H1 (cell line): ENCODE results near the gene TWIST2. TPM values are rescaled to one million over a fixed set of nuclear protein-coding genes. Genes with fewer than 3 reads are reported as not detected.

Experiments used
- CTCF ChIA-PET: fragments of 300-600 bp; sonication (Branson Sonifier 250); formaldehyde crosslinking; loops from one replicate; lab custom pipeline; 2021; ENCODE audit not compliant: partially characterized antibody; lab: Charles Lee
- POLR2A ChIA-PET: fragments of 300-600 bp; sonication (Branson Sonifier 250); formaldehyde crosslinking; loops from one replicate; lab custom pipeline; 2021; ENCODE audit warnings: inconsistent platforms; ENCODE audit not compliant: partially characterized antibody; lab: Charles Lee
- DNase-seq, 2 experiments: peaks; one replicate each; pipeline versions ENCODE4 v3.0.0 to v3.0.0-alpha.2; 2010 to 2022; ENCODE audit warnings: low spot score in 2 of 2, low read depth in 1 of 2, mixed read lengths in 1 of 2
- FAIRE-seq: peaks from 2 replicates; lab custom pipeline; 2011; peaks lifted over from hg19 to GRCh38; lab: Jason Lieb, UNC
- H2AFZ ChIP-seq: 2 replicates; pipeline ENCODE4 v1.8.1; 2012; ENCODE audit warnings: low read length, inconsistent platforms
- H2AK5ac ChIP-seq: 2 replicates; pipeline ENCODE4 v1.6.1; 2013; ENCODE audit warnings: low read depth, low read length
- H2BK120ac ChIP-seq: replicated peaks from 2 replicates; pipeline ENCODE3; 2013; ENCODE audit warnings: low read depth, low read length, inconsistent platforms
- H2BK12ac ChIP-seq: 2 replicates; pipeline ENCODE4 v1.6.1; 2013; ENCODE audit warnings: low read depth, low read length
- H2BK15ac ChIP-seq: 2 replicates; pipeline ENCODE4 v1.6.1; 2013; ENCODE audit warnings: low read length
- H2BK20ac ChIP-seq: 2 replicates; pipeline ENCODE4 v1.6.1; 2013; ENCODE audit warnings: low read length
- H2BK5ac ChIP-seq: 2 replicates; pipeline ENCODE4 v1.6.1; 2013; ENCODE audit warnings: low read depth, low read length
- H3K14ac ChIP-seq: 2 replicates; pipeline ENCODE4 v1.6.1; 2013; ENCODE audit warnings: inconsistent platforms; ENCODE audit not compliant: insufficient read length
- H3K18ac ChIP-seq: 2 replicates; pipeline ENCODE4 v1.6.1; 2013; ENCODE audit warnings: low read length; ENCODE audit errors: extremely low read depth
- H3K23ac ChIP-seq: 2 replicates; pipeline ENCODE4 v1.6.1; 2013; ENCODE audit warnings: inconsistent platforms; ENCODE audit not compliant: insufficient read length
- H3K23me2 ChIP-seq: 2 replicates; pipeline ENCODE4 v1.6.1; 2013; ENCODE audit warnings: low read depth, low read length
- H3K27ac ChIP-seq: 2 replicates; pipeline ENCODE4 v1.6.1; 2011; ENCODE audit warnings: low read depth, low read length, inconsistent platforms
- H3K27me3 ChIP-seq, 4 experiments: replicated peaks in 1 of 4; 1 replicate in 1 of 4; 2 replicates in 3 of 4; pipeline versions ENCODE4 v1.6.1 to v1.8.1; 2011 to 2013; ENCODE audit warnings: low read length in 3 of 4, mild to moderate bottlenecking in 3 of 4, inconsistent platforms in 2 of 4, mixed read lengths in 2 of 4, moderate library complexity in 1 of 4; ENCODE audit not compliant: control insufficient read depth in 3 of 4, insufficient read depth in 3 of 4; ENCODE audit errors: extremely low read depth in 1 of 4
- H3K36me3 ChIP-seq, 4 experiments: 2 replicates each; pipeline versions ENCODE4 v1.6.1 to v1.8.1; 2011 to 2013; ENCODE audit warnings: mild to moderate bottlenecking in 4 of 4, low read length in 3 of 4, moderate library complexity in 2 of 4, control low read depth in 1 of 4, inconsistent platforms in 1 of 4; ENCODE audit not compliant: insufficient read depth in 4 of 4, control insufficient read depth in 2 of 4
- H3K4ac ChIP-seq: replicated peaks from 2 replicates; pipeline ENCODE3; 2013; ENCODE audit warnings: low read length, low read depth, mixed read lengths, inconsistent platforms; ENCODE audit not compliant: insufficient read length
- H3K4me1 ChIP-seq, 4 experiments: replicated peaks in 1 of 4; 1 replicate in 1 of 4; 2 replicates in 3 of 4; pipeline versions ENCODE4 v1.6.1 to v1.8.1; 2011 to 2013; ENCODE audit warnings: low read length in 3 of 4, inconsistent platforms in 2 of 4, mixed read lengths in 1 of 4; ENCODE audit not compliant: insufficient read depth in 4 of 4, control insufficient read depth in 3 of 4
- H3K4me2 ChIP-seq, 2 experiments: 2 replicates each; pipeline versions ENCODE4 v1.6.1 to v1.8.1; 2011 to 2013; ENCODE audit warnings: low read depth in 2 of 2, low read length in 2 of 2, control low read depth in 1 of 2, inconsistent platforms in 1 of 2, mild to moderate bottlenecking in 1 of 2; ENCODE audit not compliant: insufficient read depth in 1 of 2
- H3K4me3 ChIP-seq, 4 experiments: fragments of 200-600, 300-600 bp in 1 of 4; sonication (generic), shearing (Covaris generic), sonication (Bioruptor Twin) in 1 of 4; 2 replicates each; pipeline versions ENCODE4 v1.5.1 to v1.8.1; 2011 to 2016; ENCODE audit warnings: low read length in 4 of 4, low read depth in 3 of 4, control low read depth in 2 of 4, inconsistent platforms in 2 of 4, mild to moderate bottlenecking in 2 of 4, mixed read lengths in 1 of 4, moderate library complexity in 1 of 4; ENCODE audit not compliant: insufficient read depth in 2 of 4; ENCODE audit errors: extremely low read depth in 1 of 4
- H3K56ac ChIP-seq: replicated peaks from 2 replicates; pipeline ENCODE3; 2013; ENCODE audit warnings: low read depth, mild to moderate bottlenecking, mixed read lengths, low read length, inconsistent platforms; ENCODE audit not compliant: insufficient read length
- H3K79me1 ChIP-seq: 2 replicates; pipeline ENCODE4 v1.6.1; 2013; ENCODE audit warnings: low read depth, low read length, control low read depth
- H3K79me2 ChIP-seq, 2 experiments: 2 replicates each; pipeline versions ENCODE4 v1.6.1 to v1.8.1; 2012 to 2013; ENCODE audit warnings: low read length in 2 of 2, mild to moderate bottlenecking in 2 of 2, inconsistent platforms in 1 of 2; ENCODE audit not compliant: insufficient read depth in 2 of 2, control insufficient read depth in 1 of 2
- H3K9ac ChIP-seq, 4 experiments: replicated peaks in 1 of 4; 1 replicate in 1 of 4; 2 replicates in 3 of 4; pipeline versions ENCODE4 v1.6.1 to v1.8.1; 2011 to 2013; ENCODE audit warnings: low read depth in 3 of 4, low read length in 3 of 4, control low read depth in 2 of 4, mild to moderate bottlenecking in 2 of 4, moderate library complexity in 2 of 4, inconsistent platforms in 1 of 4; ENCODE audit errors: extremely low read depth in 1 of 4
- H3K9me3 ChIP-seq, 2 experiments: 2 replicates each; pipeline versions ENCODE4 v1.6.1 to v1.8.1; 2012 to 2013; ENCODE audit warnings: mild to moderate bottlenecking in 2 of 2, moderate library complexity in 2 of 2, control low read depth in 1 of 2, inconsistent platforms in 1 of 2, low read depth in 1 of 2, low read length in 1 of 2, mixed read lengths in 1 of 2; ENCODE audit not compliant: insufficient read depth in 2 of 2
- H4K20me1 ChIP-seq, 2 experiments: replicated peaks in 1 of 2; 2 replicates each; pipeline versions ENCODE3 to v1.8.1; 2011 to 2013; ENCODE audit warnings: inconsistent platforms in 2 of 2, low read length in 2 of 2, mild to moderate bottlenecking in 1 of 2; ENCODE audit not compliant: insufficient read depth in 2 of 2, control insufficient read depth in 1 of 2
- H4K5ac ChIP-seq: 2 replicates; pipeline ENCODE4 v1.6.1; 2013; ENCODE audit warnings: low read length, low read depth, mixed read lengths, inconsistent platforms; ENCODE audit not compliant: insufficient read length
- H4K8ac ChIP-seq: 2 replicates; pipeline ENCODE4 v1.8.0; 2013; ENCODE audit warnings: mild to moderate bottlenecking, moderate library complexity, low read length, inconsistent platforms; ENCODE audit not compliant: insufficient read depth; ENCODE audit errors: extremely low read depth
- H4K91ac ChIP-seq: replicated peaks from 2 replicates; pipeline ENCODE3; 2013; ENCODE audit warnings: low read length, mixed read lengths, inconsistent platforms; ENCODE audit not compliant: insufficient read length
- ATF3 ChIP-seq: IDR thresholded peaks from 2 replicates; pipeline ENCODE4 v1.6.1; 2011; ENCODE audit warnings: low read depth, mild to moderate bottlenecking, low read length; ENCODE audit not compliant: insufficient read depth
- BACH1 ChIP-seq: IDR thresholded peaks from 2 replicates; pipeline ENCODE4 v1.6.1; 2012; ENCODE audit warnings: low read length, improper control_type of control experiment
- BRCA1 ChIP-seq: IDR thresholded peaks from 2 replicates; pipeline ENCODE4 v1.6.1; 2012; ENCODE audit warnings: low read depth, low read length, improper control_type of control experiment
- CBX8 ChIP-seq: fragments of 300-800, 300-1000 bp; sonication (generic); IDR thresholded peaks from 2 replicates; pipeline ENCODE4 v1.7.1; 2016; ENCODE audit warnings: low read depth, low read length, borderline replicate concordance
- GABPA ChIP-seq: IDR thresholded peaks from 2 replicates; pipeline ENCODE4 v1.6.1; 2011; ENCODE audit warnings: mild to moderate bottlenecking, low read length, moderate library complexity, borderline replicate concordance; ENCODE audit not compliant: insufficient read depth
- JUND ChIP-seq: IDR thresholded peaks from 2 replicates; pipeline ENCODE4 v1.6.1; 2011; ENCODE audit warnings: mild to moderate bottlenecking, improper control_type of control experiment, low read length
- MAFK ChIP-seq: IDR thresholded peaks from 2 replicates; pipeline ENCODE4 v1.6.1; 2012; ENCODE audit warnings: low read depth, mild to moderate bottlenecking, improper control_type of control experiment, low read length
- RFX5 ChIP-seq: IDR thresholded peaks from 2 replicates; pipeline ENCODE4 v1.6.1; 2011; ENCODE audit warnings: low read depth, low read length, improper control_type of control experiment, borderline replicate concordance
- SAP30 ChIP-seq: fragments of 300-600 bp; sonication (generic); IDR thresholded peaks from 2 replicates; pipeline ENCODE4 v1.7.1; 2012; ENCODE audit warnings: low read length, moderate library complexity, mild to moderate bottlenecking, inconsistent platforms; ENCODE audit not compliant: insufficient read depth, insufficient replicate concordance
- SUZ12 ChIP-seq: fragments of 200-600 bp; sonication (generic); IDR thresholded peaks from 2 replicates; pipeline ENCODE4 v1.6.1; 2012; ENCODE audit warnings: mild to moderate bottlenecking, inconsistent platforms, low read length, moderate library complexity, mixed read lengths
- TAF7 ChIP-seq: optimal IDR thresholded peaks from 2 replicates; pipeline ENCODE3; 2011; ENCODE audit warnings: low read depth, mild to moderate bottlenecking, inconsistent platforms, low read length, moderate library complexity, borderline replicate concordance
- TCF12 ChIP-seq: IDR thresholded peaks from 2 replicates; pipeline ENCODE4 v1.6.1; 2011; ENCODE audit warnings: low read depth, mild to moderate bottlenecking, low read length
- WGBS, 2 experiments: shearing (Covaris generic) in 1 of 2; methylation state at CpG; one replicate each; pipeline versions ENCODE4 v1.1.6 to v1.1.7; 2013 to 2015; ENCODE audit warnings: low lambda C conversion rate in 2 of 2, mixed read lengths in 2 of 2, inconsistent platforms in 1 of 2, low coverage in 1 of 2, missing lambda C conversion rate in 1 of 2; ENCODE audit not compliant: insufficient replicate concordance in 2 of 2, insufficient coverage in 1 of 2, insufficient read length in 1 of 2; ENCODE audit errors: extremely low coverage in 1 of 2, missing lambda C conversion rate in 1 of 2; 5-methylcytosine and 5-hydroxymethylcytosine counted together
- polyA plus RNA-seq, 7 experiments: library from polyadenylated mRNA; depleted of rRNA in 3 of 7; stranded (reverse) in 5 of 7; unstranded in 2 of 7; fragments of >200 nt in 5 of 7; fragments of 200-250 nt in 2 of 7; gene quantifications; 1 replicate in 5 of 7; 2 replicates in 1 of 7; 4 replicates in 1 of 7; pipeline versions ENCODE4 v1.2.1 to v1.2.3, GENCODE V29; 2011 to 2013; ENCODE audit warnings: missing spikeins in 2 of 7, mixed read lengths in 2 of 7
- total RNA-seq: library from RNA; stranded (reverse); fragmentation: NEBNext Ultra II Directional; extraction: Animal tissue kit (Norgen Biotek cat#: 25700); gene quantifications from 2 replicates; pipeline ENCODE4 v1.2.1, GENCODE V29; 2021

Gene TWIST2
- total and polyA plus RNA-seq, 2 of the 8 experiments (the other 6 are each of a cell fraction or from before 2014, with no cell fraction given): 2.6 to 4.3 TPM

GRCh38 chr2:238862701-238863100 is 14.8 kb downstream of the TWIST2 start:
- Histone ChIP-seq H4K8ac (no peak overlapping the region), H3K9ac (no peak overlapping the region), H3K36me3 (no peaks in the 10 kb centered on the region), H3K4me1 (peaks cover 4 to 15% (median 11%) of the 10 kb centered on the region in 4 experiments), H3K4ac (no peak overlapping the region), H4K5ac (no peak overlapping the region), H3K23me2 (no peaks in the 10 kb centered on the region), H3K18ac (no peak overlapping the region), H3K23ac (no peak overlapping the region), H3K14ac (no peak overlapping the region), H2AFZ (no peak overlapping the region), H3K27me3 (no peaks in the 10 kb centered on the region; a peak in 3 of 7 replicates), H2BK12ac (no peak overlapping the region), H3K4me3 (no peak overlapping the region), H3K4me2 (no peak overlapping the region), H4K20me1 (no peaks in the 10 kb centered on the region), H3K56ac (no peak overlapping the region), H3K79me1 (no peaks in the 10 kb centered on the region), H2BK120ac (no peak overlapping the region), H2BK5ac (no peak overlapping the region), H3K79me2 (no peaks in the 10 kb centered on the region), H2BK15ac (no peak overlapping the region), H2BK20ac (no peak overlapping the region), H3K9me3 (no peaks in the 10 kb centered on the region), H3K27ac (no peak overlapping the region), H2AK5ac (no peak overlapping the region), H4K91ac (no peak overlapping the region)
- POLR2A ChIA-PET: no interaction called here
- no peak for FAIRE-seq
- DNase-seq: no peak
- CTCF ChIA-PET: no interaction called here
- TF ChIP-seq CBX8 (no peak), BRCA1 (no peak), BACH1 (no peak), ATF3 (no peak), RFX5 (no peak), SUZ12 (no peak), MAFK (no peak), SAP30 (no peak), TCF12 (no peak), GABPA (no peak), TAF7 (no peak), JUND (no peak)
- WGBS, 2 experiments: 91% methylated on average over 5 of the region's 5 CpGs; no CpG with 5 or more reads in 1 of the 2 experiments
